T-helper 17 cell (primary cell): ENCODE results near the gene SLIT3. TPM values are rescaled to one million over a fixed set of nuclear protein-coding genes. Genes with fewer than 3 reads are reported as not detected.
"Not testable (repeated sequence)": the region's sequence is repeated elsewhere in the genome, so short reads cannot be mapped to it uniquely, and the experiment has no call there.

Experiments used
- ATAC-seq: fragments of 150-1000 bp; cut with Tn5 transposase; 2 replicates; pipeline ENCODE4 v1.10.0; 2021; ENCODE audit warnings: mild to moderate bottlenecking, moderate library complexity
- DNase-seq, 3 donors: peaks; one replicate each; pipeline versions ENCODE4 v3.0.0 to v3.0.0-alpha.2; 2020 to 2021
- H3K9me3 ChIP-seq: one replicate; pipeline ENCODE4 v1.7.0; 2013; ENCODE audit warnings: low read length, mild to moderate bottlenecking; ENCODE audit not compliant: control insufficient read depth, poor library complexity, severe bottlenecking
- H3K27ac Mint-ChIP-seq: one replicate; pipeline ENCODE4 v1.8.0; 2022; ENCODE audit warnings: mild to moderate bottlenecking, moderate library complexity, mixed read lengths
- H3K27me3 Mint-ChIP-seq: one replicate; pipeline ENCODE4 v1.8.0; 2022; ENCODE audit warnings: mixed read lengths
- H3K36me3 Mint-ChIP-seq: one replicate; pipeline ENCODE4 v1.8.0; 2022; ENCODE audit warnings: low read depth, mixed read lengths
- H3K4me1 Mint-ChIP-seq: one replicate; pipeline ENCODE4 v1.8.0; 2022; ENCODE audit warnings: mild to moderate bottlenecking, mixed read lengths
- H3K4me3 Mint-ChIP-seq: one replicate; pipeline ENCODE4 v1.8.0; 2022; ENCODE audit warnings: mild to moderate bottlenecking, moderate library complexity, mixed read lengths
- total RNA-seq, 4 donors: library from RNA in 2 of 4; stranded (reverse) in 2 of 4; gene quantifications; one replicate each; pipeline ENCODE4 v1.2.3 and lab custom pipeline; 2022 to 2026

SLIT3 gene
- total RNA-seq, 2 donors from 2014 or later, result not detected

- DNase-seq, result no peak
- H3K27ac Mint-ChIP-seq, result no peak overlapping the region
- H3K27me3 Mint-ChIP-seq, result peaks cover 12% of the 10 kb centered on the region
- peaks cover 2% of the 10 kb centered on the region for H3K4me1 Mint-ChIP-seq
- H3K36me3 Mint-ChIP-seq, result no peaks in the 10 kb centered on the region
- H3K9me3 ChIP-seq, result no peaks in the 10 kb centered on the region
- ATAC-seq, result no peak
- H3K4me3 Mint-ChIP-seq, result no peak overlapping the region
These were observed 82.1 kb downstream of the SLIT3 start for GRCh38 chr5:169218861-169219260.

DNA sequence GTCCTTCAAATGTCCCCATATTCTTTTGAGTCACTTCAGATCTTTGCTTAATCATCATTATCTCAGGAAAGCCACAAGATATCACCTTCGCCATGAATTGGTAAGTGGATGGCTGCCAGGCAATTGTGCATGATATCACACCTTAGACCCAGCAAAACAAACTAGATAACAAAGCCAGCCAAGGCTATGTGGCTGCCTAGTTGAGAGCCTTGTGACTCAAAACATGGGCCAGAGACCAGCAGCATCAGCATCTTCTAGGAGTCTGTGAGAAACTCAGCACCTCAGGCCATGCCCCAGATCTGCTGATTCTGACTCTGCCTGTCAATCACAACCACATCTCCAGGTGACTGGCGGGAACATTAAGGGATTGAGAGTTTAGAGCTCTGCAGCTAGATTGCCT is 82.8 kb downstream of the SLIT3 start:
- no peaks in the 10 kb centered on the region for H3K36me3 Mint-ChIP-seq
- no peak for ATAC-seq
- no peak overlapping the region for H3K27ac Mint-ChIP-seq
- H3K9me3 ChIP-seq, result no peaks in the 10 kb centered on the region
- no peak for DNase-seq
- peaks cover 6% of the 10 kb centered on the region for H3K27me3 Mint-ChIP-seq
- H3K4me1 Mint-ChIP-seq, result no peaks in the 10 kb centered on the region
- H3K4me3 Mint-ChIP-seq, result no peak overlapping the region

GRCh38 chr5:169216866-169217265 is 84.1 kb downstream of the SLIT3 start:
- Mint-ChIP-seq H3K4me1 (no peaks in the 10 kb centered on the region), H3K27ac (no peak overlapping the region)
- no peak for ATAC-seq

GRCh38 chr5:169213479-169213878 is 87.5 kb downstream of the SLIT3 start:
- Mint-ChIP-seq H3K36me3 (no peaks in the 10 kb centered on the region), H3K4me3 (no peak overlapping the region), H3K27ac (no peak overlapping the region), H3K4me1 (no peaks in the 10 kb centered on the region), H3K27me3 (no peaks in the 10 kb centered on the region)
- H3K9me3 ChIP-seq, result no peaks in the 10 kb centered on the region
- ATAC-seq (no peak), DNase-seq (no peak)

More at GRCh38 chr5:169216866-169217265, 84.1 kb downstream of the SLIT3 start:
- Mint-ChIP-seq H3K36me3 (no peaks in the 10 kb centered on the region), H3K27me3 (peaks cover 6% of the 10 kb centered on the region), H3K4me3 (no peak overlapping the region)
- no peak for DNase-seq
- H3K9me3 ChIP-seq, result no peaks in the 10 kb centered on the region

- H3K9me3 ChIP-seq, DNase-seq, H3K4me3 Mint-ChIP-seq, ATAC-seq, H3K36me3 Mint-ChIP-seq, H3K4me1 Mint-ChIP-seq, H3K27ac Mint-ChIP-seq, H3K27me3 Mint-ChIP-seq: not testable (repeated sequence)
These were observed 89.2 kb downstream of the SLIT3 start for GRCh38 chr5:169211761-169212160.

DNA sequence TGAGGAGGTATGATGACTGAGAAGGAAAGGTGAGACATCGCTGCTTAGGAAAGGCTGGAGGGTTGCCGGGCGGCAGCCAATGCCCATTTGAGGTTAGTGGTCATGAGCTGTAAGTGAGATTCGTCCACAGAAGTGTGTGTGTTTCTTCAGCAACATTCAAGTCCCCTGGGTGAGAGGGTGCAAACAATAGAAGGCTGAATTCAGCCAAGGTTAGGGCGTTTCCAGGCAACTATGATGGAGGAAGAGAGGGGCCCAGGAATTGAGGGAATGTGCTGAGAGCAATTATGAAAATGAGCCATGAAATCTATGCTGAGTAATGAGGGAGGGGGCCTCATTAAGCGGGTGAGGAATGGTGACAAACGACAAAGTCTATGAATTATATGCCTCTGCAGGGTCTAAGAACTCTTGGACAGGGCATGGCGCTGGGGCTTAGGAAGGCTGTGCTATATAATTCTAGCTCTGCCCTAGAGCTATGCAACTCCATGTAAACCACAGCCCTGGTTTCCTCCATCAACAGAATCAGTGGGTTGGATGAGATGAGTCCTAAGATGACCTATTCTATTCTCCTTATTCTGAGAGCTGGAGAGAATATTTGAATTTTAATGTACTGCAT is 96.0 kb downstream of the SLIT3 start:
- Mint-ChIP-seq H3K27me3 (no peaks in the 10 kb centered on the region), H3K4me1 (no peaks in the 10 kb centered on the region), H3K27ac (no peak overlapping the region), H3K36me3 (no peaks in the 10 kb centered on the region), H3K4me3 (no peak overlapping the region)
- no peaks in the 10 kb centered on the region for H3K9me3 ChIP-seq
- no peak for ATAC-seq
- DNase-seq, result no peak

- no peaks in the 10 kb centered on the region for H3K4me1 Mint-ChIP-seq
- H3K4me3 Mint-ChIP-seq, result no peak overlapping the region
- H3K9me3 ChIP-seq, result no peaks in the 10 kb centered on the region
- H3K36me3 Mint-ChIP-seq, result peaks cover 2% of the 10 kb centered on the region
- H3K27me3 Mint-ChIP-seq, result no peaks in the 10 kb centered on the region
- DNase-seq (no peak), ATAC-seq (no peak)
- no peak overlapping the region for H3K27ac Mint-ChIP-seq
These were observed 98.0 kb downstream of the SLIT3 start for GRCh38 chr5:169202969-169203368.

- no peak for DNase-seq
- no peak for ATAC-seq
- H3K27me3 Mint-ChIP-seq, result no peaks in the 10 kb centered on the region
- no peak overlapping the region for H3K4me3 Mint-ChIP-seq
- H3K36me3 Mint-ChIP-seq, result peaks cover 4% of the 10 kb centered on the region
- no peak overlapping the region for H3K27ac Mint-ChIP-seq
- no peaks in the 10 kb centered on the region for H3K4me1 Mint-ChIP-seq
- H3K9me3 ChIP-seq, result no peaks in the 10 kb centered on the region
These were observed 99.3 kb downstream of the SLIT3 start for GRCh38 chr5:169201597-169201996.

- Mint-ChIP-seq H3K4me1 (no peaks in the 10 kb centered on the region), H3K4me3 (no peak overlapping the region), H3K27ac (no peak overlapping the region), H3K27me3 (no peaks in the 10 kb centered on the region), H3K36me3 (peaks cover 4% of the 10 kb centered on the region)
- H3K9me3 ChIP-seq, result no peaks in the 10 kb centered on the region
- no peak for ATAC-seq
- no peak for DNase-seq
These were observed 100.7 kb downstream of the SLIT3 start for GRCh38 chr5:169200125-169200778.

DNA sequence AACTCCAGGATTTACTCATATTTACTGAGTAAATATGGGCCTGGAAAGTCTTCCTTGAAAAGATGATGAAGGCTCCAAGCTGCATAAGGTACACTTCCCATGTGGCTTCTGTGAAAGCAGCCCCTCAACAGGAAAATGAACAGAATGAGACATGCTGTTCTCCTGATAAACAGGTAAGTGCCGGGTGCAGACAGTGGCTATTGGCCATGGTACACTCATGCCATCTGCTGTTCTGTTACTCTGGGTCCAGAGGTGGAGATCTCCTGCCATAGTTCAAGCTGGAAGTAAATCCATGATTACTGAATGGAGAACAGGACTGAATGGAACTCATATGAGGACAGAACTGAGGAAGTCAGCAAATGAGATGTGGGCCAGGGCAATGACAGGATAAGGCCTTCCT is 103.6 kb downstream of the SLIT3 start:
- H3K36me3 Mint-ChIP-seq, result peaks cover 4% of the 10 kb centered on the region
- DNase-seq (no peak), ATAC-seq (no peak)
- H3K27me3 Mint-ChIP-seq, result peaks cover 9% of the 10 kb centered on the region
- no peaks in the 10 kb centered on the region for H3K9me3 ChIP-seq
- no peaks in the 10 kb centered on the region for H3K4me1 Mint-ChIP-seq
- no peak overlapping the region for H3K4me3 Mint-ChIP-seq
- no peak overlapping the region for H3K27ac Mint-ChIP-seq

DNA sequence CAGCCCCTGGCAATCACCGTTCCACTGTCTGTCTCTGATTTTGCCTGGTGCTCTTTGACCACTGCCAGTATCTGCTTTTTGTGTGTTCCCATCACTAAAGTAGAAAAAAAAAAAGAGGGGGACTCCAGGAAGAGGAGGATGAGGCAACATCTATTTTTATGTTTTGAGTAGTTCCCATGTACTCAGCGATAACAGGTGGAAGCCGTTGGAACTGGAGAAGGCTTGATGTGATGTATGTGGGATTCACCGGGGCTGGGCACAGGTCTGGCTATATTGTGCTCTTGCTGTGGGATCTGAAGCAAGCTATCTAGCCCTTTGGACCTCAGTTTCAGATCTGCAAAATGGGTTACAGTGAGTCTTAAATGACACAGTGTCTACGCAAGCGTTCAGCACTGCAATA is 104.9 kb downstream of the SLIT3 start:
- H3K9me3 ChIP-seq, result no peaks in the 10 kb centered on the region
- no peak for DNase-seq
- Mint-ChIP-seq H3K27me3 (peaks cover 16% of the 10 kb centered on the region), H3K27ac (no peak overlapping the region), H3K36me3 (peaks cover 4% of the 10 kb centered on the region), H3K4me3 (no peak overlapping the region), H3K4me1 (no peaks in the 10 kb centered on the region)
- no peak for ATAC-seq

GRCh38 chr5:169195601-169196000 is 105.3 kb downstream of the SLIT3 start:
- ATAC-seq, result no peak

GRCh38 chr5:169192536-169192935 is 108.4 kb downstream of the SLIT3 start:
- Mint-ChIP-seq H3K4me1 (no peaks in the 10 kb centered on the region), H3K27ac (no peak overlapping the region), H3K36me3 (no peaks in the 10 kb centered on the region), H3K27me3 (peaks cover 21% of the 10 kb centered on the region), H3K4me3 (no peak overlapping the region)
- DNase-seq (no peak), ATAC-seq (no peak)
- H3K9me3 ChIP-seq, result no peaks in the 10 kb centered on the region

More at GRCh38 chr5:169195601-169196000, 105.3 kb downstream of the SLIT3 start:
- Mint-ChIP-seq H3K36me3 (peaks cover 4% of the 10 kb centered on the region), H3K27me3 (peaks cover 16% of the 10 kb centered on the region), H3K4me1 (no peaks in the 10 kb centered on the region), H3K4me3 (no peak overlapping the region), H3K27ac (no peak overlapping the region)
- no peak for DNase-seq
- no peaks in the 10 kb centered on the region for H3K9me3 ChIP-seq

DNA sequence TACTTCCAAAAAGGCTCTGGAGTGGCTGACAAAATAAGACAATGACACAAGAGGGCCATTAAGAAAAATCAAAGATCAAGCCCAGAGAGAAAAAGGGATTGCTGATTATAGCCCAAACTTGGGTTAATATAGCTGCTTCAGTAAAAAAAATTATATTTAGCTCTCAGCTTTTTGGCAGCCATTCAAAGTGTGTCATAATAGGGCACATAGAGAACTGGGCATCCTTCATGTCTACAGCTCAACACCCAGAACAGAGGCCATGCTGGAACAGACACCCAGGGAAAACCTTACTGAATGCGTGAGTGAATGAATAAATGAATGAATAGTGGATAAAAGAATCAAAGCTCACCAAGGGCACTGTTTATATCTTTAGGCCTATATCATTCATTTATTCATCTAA is 110.1 kb downstream of the SLIT3 start:
- no peak for DNase-seq
- no peaks in the 10 kb centered on the region for H3K9me3 ChIP-seq
- Mint-ChIP-seq H3K27ac (no peak overlapping the region), H3K4me3 (no peak overlapping the region), H3K36me3 (no peaks in the 10 kb centered on the region), H3K4me1 (no peaks in the 10 kb centered on the region), H3K27me3 (peaks cover 21% of the 10 kb centered on the region)
- ATAC-seq, result no peak
